Upper lobe of left lung (tissue), 6 donors: Measurements from ENCODE around the gene ST3GAL4. TPM values are rescaled to one million over a fixed set of nuclear protein-coding genes. Genes with fewer than 3 reads are reported as not detected.

ENCODE experiments used
- ATAC-seq, 2 donors: fragments of 200-7000 bp; cut with Tn5 transposase; one replicate each; pipeline ENCODE4 v1.9.1; 2022; ENCODE audit warnings: mild to moderate bottlenecking in 2 of 2, moderate library complexity in 2 of 2; ENCODE audit not compliant: low FRiP score in 2 of 2
- DNase-seq, 2 donors: peaks; one replicate each; pipeline ENCODE4 v3.0.0-alpha.2; 2019 to 2020
- H3K27ac ChIP-seq, 4 donors: fragments of 200-600 bp; sonication (generic); one replicate each; pipeline ENCODE4 v1.5.1; 2016 to 2019
- H3K27me3 ChIP-seq, 4 donors: fragments of 200-600 bp; sonication (generic); one replicate each; pipeline ENCODE4 v1.5.1; 2017 to 2019
- H3K36me3 ChIP-seq, 4 donors: fragments of 200-600 bp; sonication (generic); one replicate each; pipeline ENCODE4 v1.5.1; 2016 to 2019
- H3K4me1 ChIP-seq, 4 donors: fragments of 200-600 bp; sonication (generic); one replicate each; pipeline ENCODE4 v1.5.1; 2018 to 2019
- H3K4me3 ChIP-seq, 4 donors: fragments of 200-600 bp; sonication (generic); one replicate each; pipeline ENCODE4 v1.5.1; 2017 to 2019; ENCODE audit warnings: mild to moderate bottlenecking in 2 of 4, moderate library complexity in 1 of 4
- H3K9me3 ChIP-seq, 4 donors: fragments of 200-600 bp; sonication (generic); one replicate each; pipeline ENCODE4 v1.5.1; 2018 to 2019
- EP300 ChIP-seq, 4 donors: sonication (generic); formaldehyde crosslinking; IDR thresholded peaks; one replicate each; pipeline ENCODE4 v1.5.1; 2017; ENCODE audit warnings: antibody characterized with exemption in 4 of 4, control low read depth in 2 of 4
- POLR2A ChIP-seq, 4 donors: fragments of 450-650 bp; IDR thresholded peaks; one replicate each; pipeline ENCODE4 v1.5.1; 2016 to 2017; ENCODE audit warnings: antibody characterized with exemption in 4 of 4, mild to moderate bottlenecking in 2 of 4
- POLR2AphosphoS5 ChIP-seq, 2 donors: sonication (generic); formaldehyde crosslinking; IDR thresholded peaks; one replicate each; pipeline ENCODE4 v1.5.1; 2017; ENCODE audit warnings: antibody characterized with exemption in 2 of 2
- WGBS, 2 donors: methylation state at CpG; one replicate each; pipeline ENCODE4 v1.1.5; 2017 to 2018; 5-methylcytosine and 5-hydroxymethylcytosine counted together
- total RNA-seq, 6 donors: library from RNA; depleted of rRNA in 4 of 6; stranded (reverse); fragments of >200 nt in 4 of 6; gene quantifications; one replicate each; pipeline versions ENCODE4 v1.1.0 to v1.2.1, GENCODE V29; 2016 to 2021
- TF ChIP-seq, protein P1 (sequence below), 6 experiments: fragments of 450-650 bp in 4 of 6; fragments of 200-600 bp in 2 of 6; sonication (generic) in 2 of 6; IDR thresholded peaks; one replicate each; pipeline ENCODE4 v1.5.1; 2016 to 2019; ENCODE audit warnings: antibody characterized with exemption in 6 of 6
- donor health status: DM: no; HTN: no; CAD: no; lungs with moderate emphysema.
- donor health status: DM: no; HTN: yes; CAD: no; lungs with severe emphysema.

Gene ST3GAL4
- total RNA-seq, 6 donors from 2014 or later: 20.6 to 47.9 (median 34.0) TPM

DNA sequence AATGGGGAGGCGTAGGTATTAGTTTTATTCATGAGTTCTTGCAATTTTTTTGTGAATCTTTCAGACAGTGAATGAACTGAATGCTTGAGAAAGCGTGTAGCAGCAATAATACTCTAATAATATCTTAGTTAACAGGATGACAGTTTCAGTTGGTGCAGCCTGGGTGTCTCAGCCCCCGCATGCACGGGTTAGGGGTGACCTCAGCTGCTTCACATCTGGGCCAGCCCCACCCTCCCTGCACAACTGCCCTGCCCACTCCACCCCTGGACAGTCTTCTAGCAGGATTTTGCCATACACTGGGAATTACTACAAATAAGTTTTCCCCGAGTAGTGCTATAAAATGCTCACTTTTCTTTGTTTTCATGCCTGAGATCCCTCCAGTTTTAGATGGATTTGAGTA, 83.2 kb downstream of the ST3GAL4 start:
- TF ChIP-seq POLR2AphosphoS5 (IDR thresholded peaks at IDR 0.05): no peak
- TF ChIP-seq EP300 (IDR thresholded peaks at IDR 0.05): no peak
- TF ChIP-seq, protein P1, sequence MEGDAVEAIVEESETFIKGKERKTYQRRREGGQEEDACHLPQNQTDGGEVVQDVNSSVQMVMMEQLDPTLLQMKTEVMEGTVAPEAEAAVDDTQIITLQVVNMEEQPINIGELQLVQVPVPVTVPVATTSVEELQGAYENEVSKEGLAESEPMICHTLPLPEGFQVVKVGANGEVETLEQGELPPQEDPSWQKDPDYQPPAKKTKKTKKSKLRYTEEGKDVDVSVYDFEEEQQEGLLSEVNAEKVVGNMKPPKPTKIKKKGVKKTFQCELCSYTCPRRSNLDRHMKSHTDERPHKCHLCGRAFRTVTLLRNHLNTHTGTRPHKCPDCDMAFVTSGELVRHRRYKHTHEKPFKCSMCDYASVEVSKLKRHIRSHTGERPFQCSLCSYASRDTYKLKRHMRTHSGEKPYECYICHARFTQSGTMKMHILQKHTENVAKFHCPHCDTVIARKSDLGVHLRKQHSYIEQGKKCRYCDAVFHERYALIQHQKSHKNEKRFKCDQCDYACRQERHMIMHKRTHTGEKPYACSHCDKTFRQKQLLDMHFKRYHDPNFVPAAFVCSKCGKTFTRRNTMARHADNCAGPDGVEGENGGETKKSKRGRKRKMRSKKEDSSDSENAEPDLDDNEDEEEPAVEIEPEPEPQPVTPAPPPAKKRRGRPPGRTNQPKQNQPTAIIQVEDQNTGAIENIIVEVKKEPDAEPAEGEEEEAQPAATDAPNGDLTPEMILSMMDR (IDR thresholded peaks at IDR 0.05): no peak
- TF ChIP-seq POLR2A (IDR thresholded peaks at IDR 0.05): no peak
- DNase-seq: no peak
- no peaks in the 10 kb centered on the region for H3K36me3 ChIP-seq
- peak in 1 of 2 donors; percentile 66 for ATAC-seq
- 64 to 70% methylated on average over 5 of the region's 5 CpGs for WGBS, 2 donors
- H3K9me3 ChIP-seq: no peaks in the 10 kb centered on the region
- H3K27ac ChIP-seq: no peak overlapping the region
- peaks cover 6 to 13% (median 9%) of the 10 kb centered on the region in 4 donors for H3K4me1 ChIP-seq
- H3K27me3 ChIP-seq: no peaks in the 10 kb centered on the region
- no peak overlapping the region for H3K4me3 ChIP-seq

DNA sequence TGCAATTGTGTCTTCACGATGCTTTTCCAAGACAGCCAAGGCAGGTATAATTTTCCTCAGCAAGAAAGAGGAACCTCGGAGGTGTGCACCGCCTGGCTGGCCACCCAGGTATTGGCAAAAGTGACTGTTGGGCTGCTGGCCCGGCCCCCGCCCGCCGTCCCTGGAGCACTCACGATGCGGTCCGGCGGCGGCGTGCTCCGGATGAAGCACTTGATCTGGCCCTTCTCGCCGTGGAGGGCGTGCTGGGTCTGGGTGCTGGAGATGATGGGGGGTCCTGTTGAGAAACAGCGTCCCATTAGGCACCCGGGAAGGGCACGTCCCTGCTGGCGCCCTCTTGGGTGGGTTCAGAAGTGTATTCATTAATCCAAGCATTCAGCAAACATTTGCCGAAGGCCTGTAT, 84.8 kb downstream of the ST3GAL4 start:
- TF ChIP-seq POLR2AphosphoS5 (IDR thresholded peaks at IDR 0.05) (no peak), EP300 (IDR thresholded peaks at IDR 0.05) (no peak), POLR2A (IDR thresholded peaks at IDR 0.05) (no peak)
- TF ChIP-seq, protein P1 (IDR thresholded peaks at IDR 0.05): no peak
- ATAC-seq (no peak), DNase-seq (peak in 1 of 2 donors; percentile 81)
- 53 to 73% methylated on average over 22 of the region's 22 CpGs for WGBS, 2 donors
- Histone ChIP-seq H3K4me3 (no peak overlapping the region), H3K4me1 (peaks cover 6 to 13% (median 9%) of the 10 kb centered on the region in 4 donors), H3K9me3 (no peaks in the 10 kb centered on the region), H3K36me3 (no peaks in the 10 kb centered on the region), H3K27ac (no peak overlapping the region), H3K27me3 (no peaks in the 10 kb centered on the region)

DNA sequence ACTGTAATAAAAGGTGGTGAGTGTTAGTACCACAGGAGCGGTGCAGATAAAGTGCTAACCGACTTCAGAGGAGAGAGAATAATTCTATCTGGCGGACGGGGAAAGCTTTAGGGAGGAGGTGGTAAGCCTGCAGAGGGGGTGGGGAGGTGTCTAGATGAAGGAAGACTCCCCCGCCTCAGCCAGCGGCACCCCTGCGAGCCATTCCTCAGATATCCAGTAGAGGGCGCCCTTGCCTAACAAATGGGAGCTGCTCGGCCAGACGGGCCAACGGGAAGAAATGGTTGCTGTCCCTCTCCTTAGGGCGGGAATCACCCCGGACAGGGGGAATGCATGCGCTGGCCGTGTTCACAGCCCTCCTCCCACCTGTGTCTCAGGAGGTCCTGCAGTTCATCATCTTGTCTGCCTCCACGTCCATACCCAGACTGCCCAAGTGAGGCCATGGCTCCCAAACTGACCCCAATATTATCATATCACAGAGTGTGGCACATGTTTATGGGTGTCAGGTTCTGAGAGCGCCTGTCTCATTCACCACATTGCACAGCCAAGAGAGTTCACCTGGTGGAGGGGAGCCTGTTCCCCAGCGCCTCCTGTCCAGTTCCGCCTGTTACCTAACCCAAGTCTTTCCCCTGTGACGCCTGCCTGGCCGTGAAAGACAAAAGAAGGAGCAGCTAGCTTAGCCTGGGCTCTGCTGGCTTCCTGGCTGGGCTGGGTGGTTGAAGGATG, 85.5 kb downstream of the ST3GAL4 start:
- 13 to 21% methylated on average over 17 to 21 of the region's 21 CpGs for WGBS, 2 donors
- Histone ChIP-seq H3K27ac (no peak overlapping the region), H3K27me3 (no peaks in the 10 kb centered on the region), H3K9me3 (no peaks in the 10 kb centered on the region), H3K4me3 (no peak overlapping the region), H3K4me1 (peaks cover 6 to 13% (median 9%) of the 10 kb centered on the region in 4 donors), H3K36me3 (no peaks in the 10 kb centered on the region)
- TF ChIP-seq EP300 (IDR thresholded peaks at IDR 0.05): no peak
- TF ChIP-seq, protein P1 (IDR thresholded peaks at IDR 0.05): peak; percentile 95 to 99 (median 96)
- TF ChIP-seq POLR2A (IDR thresholded peaks at IDR 0.05): no peak
- no peak for TF ChIP-seq POLR2AphosphoS5 (IDR thresholded peaks at IDR 0.05)
- peak; percentile 75 to 78 for DNase-seq
- ATAC-seq: peak; percentile 64 to 87

DNA sequence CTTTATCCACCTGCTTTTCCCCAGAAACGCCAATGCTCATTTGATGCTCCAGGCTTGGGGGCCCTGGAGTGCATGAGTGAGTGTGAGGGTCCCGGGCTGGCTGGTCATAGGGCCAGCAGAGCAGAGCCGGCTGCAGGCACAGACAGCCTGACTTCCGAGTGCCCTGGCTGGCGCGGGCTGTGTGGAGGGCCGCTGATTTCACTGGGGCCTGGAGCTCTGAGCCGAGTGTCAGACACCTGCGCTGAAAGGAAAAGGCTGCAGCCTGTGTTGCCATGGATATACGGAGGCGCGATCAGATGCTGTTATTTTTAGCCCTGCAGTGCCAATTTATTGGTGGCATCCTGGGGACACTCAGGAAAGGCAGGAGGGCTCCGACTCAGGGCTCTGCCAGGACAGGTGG, 87.6 kb downstream of the ST3GAL4 start:
- ATAC-seq: no peak
- H3K4me3 ChIP-seq: no peak overlapping the region

More for the DNA sequence above, 87.6 kb downstream of the ST3GAL4 start:
- Histone ChIP-seq H3K36me3 (no peaks in the 10 kb centered on the region), H3K27ac (no peak overlapping the region), H3K4me1 (peaks cover 6 to 13% (median 9%) of the 10 kb centered on the region in 4 donors), H3K27me3 (no peaks in the 10 kb centered on the region), H3K9me3 (no peaks in the 10 kb centered on the region)
- 72 to 73% methylated on average over 2 to 13 of the region's 13 CpGs for WGBS, 2 donors
- TF ChIP-seq POLR2AphosphoS5 (IDR thresholded peaks at IDR 0.05) (no peak), EP300 (IDR thresholded peaks at IDR 0.05) (no peak), POLR2A (IDR thresholded peaks at IDR 0.05) (no peak)
- TF ChIP-seq, protein P1 (IDR thresholded peaks at IDR 0.05): no peak
- no peak for DNase-seq
